HG02642 (cell line): Measurements from ENCODE around the gene AMOTL2.

ENCODE experiments used
- ATAC-seq: cut with Tn5 transposase; IDR thresholded peaks from one replicate; pipeline ENCODE4 v1.9.1; 2021; ENCODE audit warnings: mild to moderate bottlenecking; ENCODE audit not compliant: unreplicated experiment, poor library complexity

Gene AMOTL2

DNA sequence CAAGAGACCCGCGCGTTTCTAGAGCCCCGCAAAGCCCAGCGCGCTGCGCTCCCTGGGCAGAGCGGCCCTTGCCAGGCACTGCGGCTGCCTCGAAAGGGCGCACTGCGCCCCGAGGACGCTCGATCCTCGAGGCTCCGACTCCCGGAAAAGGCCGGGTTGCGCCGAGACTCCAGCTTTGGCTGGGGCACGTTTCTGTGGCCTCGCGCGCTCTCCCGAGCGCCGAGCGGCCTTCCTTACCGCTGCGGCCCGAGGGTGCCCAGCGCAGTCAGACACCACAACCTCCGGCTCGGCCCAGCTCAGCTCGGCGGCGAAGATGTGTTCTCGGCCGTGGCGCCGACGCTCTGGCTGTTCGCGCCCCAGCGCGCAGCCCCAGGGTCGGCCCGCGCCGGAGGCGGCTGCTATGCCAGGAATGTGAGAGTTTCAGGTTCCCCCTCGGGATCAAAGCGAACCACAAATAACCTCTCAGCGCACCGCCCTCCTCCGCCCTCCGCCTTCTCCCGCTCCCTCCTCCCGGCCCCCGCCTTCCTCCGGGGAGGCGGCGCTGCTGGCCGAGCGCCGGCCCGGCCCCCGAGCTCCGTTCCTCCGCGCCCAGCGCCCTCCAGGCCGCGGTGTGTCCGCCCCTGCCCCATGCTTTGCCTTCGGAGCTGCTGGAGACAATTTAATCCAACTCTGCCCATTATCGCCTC lies at the start of gene AMOTL2:
Gene AMOTL2, minus strand, starts transcription at position 343 of the 686 bp plus-strand sequence. CDS start 3,014 bp downstream, outside the sequence.
- ATAC-seq, result no peak

DNA sequence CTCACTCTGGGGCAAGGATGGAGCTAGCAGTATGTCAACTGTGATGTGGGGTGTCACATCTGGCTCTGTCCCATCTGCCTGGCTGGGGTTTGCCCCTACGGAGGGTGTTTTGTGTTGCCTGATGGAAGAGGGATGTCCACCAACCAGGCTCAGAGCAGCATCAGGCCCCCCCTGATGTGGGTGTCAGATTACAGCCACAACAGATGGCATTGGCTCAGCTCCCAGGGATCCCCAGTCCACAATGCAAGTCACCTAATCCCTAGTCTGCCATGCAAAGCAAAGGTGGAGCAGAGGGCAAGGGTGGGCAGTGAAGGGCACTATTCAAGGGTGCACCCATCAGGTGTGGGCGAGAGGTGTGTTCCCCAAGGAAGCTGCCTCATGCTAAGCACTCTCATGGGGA lies 48.9 kb upstream of the AMOTL2 start:
- ATAC-seq, result no peak

GRCh38 chr3:134419960-134420321 lies 45.7 kb upstream of the AMOTL2 start:
- no peak for ATAC-seq

DNA sequence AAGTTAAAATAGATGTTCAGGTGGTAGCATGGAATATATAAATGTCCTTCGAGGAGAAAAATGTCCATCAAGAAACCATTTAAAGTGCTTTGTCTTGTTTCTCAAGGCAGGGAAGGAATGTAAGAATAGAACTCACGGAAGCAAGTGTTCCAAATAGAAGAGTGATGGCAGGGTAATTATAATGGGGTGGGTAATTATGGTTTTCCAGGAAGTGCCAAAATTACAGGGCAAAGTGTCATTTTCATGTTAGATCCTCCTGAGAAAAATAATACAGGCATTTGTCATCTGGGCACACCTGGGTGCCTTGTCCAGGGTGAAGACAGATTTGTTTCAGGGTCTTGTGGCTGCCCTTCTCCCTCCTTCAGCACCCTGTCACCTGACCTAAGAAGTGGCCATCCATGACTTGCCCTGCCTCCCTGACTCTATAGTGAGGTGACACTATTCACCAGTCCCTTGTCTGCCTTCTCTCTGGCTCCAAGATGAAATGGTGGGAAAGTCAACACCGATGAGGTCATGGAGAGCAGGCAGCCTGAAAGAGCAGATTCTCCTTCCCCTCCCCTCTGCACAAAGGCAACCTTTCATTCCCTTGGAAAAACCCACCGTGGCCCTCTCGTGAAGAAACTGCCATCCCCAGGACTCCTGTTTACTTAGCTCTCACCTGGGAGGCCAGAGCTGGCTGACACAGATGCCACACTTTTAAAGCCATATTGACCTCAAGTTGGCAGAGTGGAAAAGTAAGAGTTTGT lies 45.1 kb upstream of the AMOTL2 start:
- no peak for ATAC-seq

DNA sequence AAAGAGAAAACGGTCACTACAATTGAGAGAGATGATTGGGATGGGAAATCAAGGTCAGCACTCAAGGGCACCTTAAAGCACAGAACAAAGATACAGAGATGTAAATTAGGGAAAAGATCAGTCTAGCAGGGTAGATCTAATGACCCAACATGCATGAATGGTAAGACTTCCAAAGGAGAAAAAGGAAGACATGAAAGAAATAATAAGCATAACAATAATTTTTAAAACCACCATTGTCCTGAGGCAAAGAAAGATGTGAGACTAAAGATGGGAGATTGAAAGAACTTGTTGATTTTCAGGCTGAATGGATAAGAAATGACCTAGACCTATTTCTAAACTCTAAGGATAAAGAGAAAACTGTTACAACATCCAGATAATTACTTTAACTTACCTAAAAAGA lies 34.8 kb upstream of the AMOTL2 start:
- no peak for ATAC-seq

- ATAC-seq, result no peak
These were observed 33.0 kb upstream of the AMOTL2 start for GRCh38 chr3:134407239-134407625.

DNA sequence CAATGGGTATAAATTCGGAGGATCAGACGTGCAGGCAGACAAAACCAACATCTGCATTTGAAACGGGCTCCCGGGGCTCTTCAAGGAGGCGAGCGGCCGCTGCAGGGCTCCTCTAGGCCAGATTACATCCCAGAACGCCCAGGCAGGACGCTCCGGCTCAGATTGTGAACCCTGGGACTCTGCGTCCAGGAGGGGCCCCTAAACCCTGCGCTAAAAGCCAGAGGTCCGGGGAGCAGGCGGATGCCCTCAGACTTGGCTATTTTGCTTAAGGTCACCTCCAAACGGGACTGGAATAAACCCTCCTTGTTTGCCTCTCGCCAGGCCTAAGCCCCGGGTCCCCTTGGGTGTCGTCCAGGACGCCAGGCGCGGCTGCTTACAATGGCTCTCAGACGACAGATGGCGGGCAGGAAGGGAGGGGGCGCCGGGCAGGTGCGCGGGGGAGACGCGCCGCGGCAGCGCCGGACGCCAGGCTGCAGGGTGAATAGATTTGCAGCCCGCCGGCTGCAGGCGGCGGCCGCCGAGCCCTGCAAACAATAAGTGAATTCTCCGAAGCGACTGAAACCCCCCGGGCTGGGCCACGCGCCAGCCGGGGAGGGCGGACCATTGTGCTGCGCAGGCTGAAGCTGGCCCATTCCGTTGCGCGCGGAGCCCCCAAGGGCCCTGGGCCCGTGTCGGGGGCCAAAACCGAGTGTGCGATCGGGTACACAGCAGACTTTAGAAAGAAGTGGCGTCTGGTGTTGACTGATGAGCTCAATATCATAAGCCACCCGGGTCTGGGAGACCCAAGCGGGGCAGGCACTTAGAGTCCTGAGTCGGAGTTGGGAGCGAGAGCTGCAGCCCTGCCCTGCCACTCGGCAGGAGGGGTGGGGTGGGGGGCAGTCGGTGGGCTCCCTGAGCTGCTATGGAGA lies 32.3 kb upstream of the AMOTL2 start:
- no peak for ATAC-seq

DNA sequence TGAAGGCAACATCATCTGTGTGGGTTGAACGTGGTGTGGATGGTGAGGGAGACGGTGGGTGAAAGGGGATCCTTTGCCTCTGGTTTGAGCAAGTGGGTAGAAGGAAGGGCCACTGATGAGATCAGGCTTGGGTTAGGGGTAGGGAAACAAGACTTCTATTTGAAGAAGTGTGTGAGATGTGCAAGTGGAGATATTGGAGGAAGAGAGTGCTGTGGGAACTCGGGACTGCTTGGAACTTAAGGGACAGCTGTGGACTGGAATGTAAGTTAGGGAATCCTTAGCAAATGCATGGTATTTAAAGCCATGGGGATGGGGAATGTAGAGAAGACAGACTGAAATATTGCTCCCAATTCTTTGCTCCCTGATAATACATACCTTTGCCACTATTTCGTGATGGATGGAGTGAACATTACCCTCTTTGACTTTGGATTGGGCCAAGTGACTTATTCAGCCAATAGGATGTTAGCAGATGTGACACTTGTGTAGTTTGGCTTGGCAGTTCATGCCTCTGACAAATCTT lies 30.2 kb upstream of the AMOTL2 start:
- no peak for ATAC-seq

GRCh38 chr3:134397755-134398154 lies 23.5 kb upstream of the AMOTL2 start:
- ATAC-seq, result no peak

- ATAC-seq, result no peak
These were observed 20.9 kb upstream of the AMOTL2 start for GRCh38 chr3:134395103-134395502.

DNA sequence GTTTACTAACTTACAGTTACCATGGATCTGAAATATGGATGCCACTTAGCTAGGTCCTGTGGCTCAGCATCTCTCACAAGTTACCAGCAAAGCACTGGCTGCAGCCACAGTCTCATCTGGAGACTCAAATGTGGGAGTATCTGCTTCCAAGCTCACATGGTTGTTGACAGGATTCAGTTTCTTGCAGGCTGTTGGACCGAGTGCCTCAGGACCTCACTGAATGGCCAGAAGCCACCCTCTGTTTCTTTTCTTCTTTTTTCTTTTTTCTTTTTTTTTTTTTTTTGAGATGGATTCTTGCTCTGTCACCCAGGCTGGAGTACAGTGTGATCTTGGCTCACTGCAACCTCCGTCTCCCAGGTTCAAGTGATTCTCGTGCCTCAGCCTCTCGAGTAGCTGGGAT lies 20.1 kb upstream of the AMOTL2 start:
- ATAC-seq, result no peak

DNA sequence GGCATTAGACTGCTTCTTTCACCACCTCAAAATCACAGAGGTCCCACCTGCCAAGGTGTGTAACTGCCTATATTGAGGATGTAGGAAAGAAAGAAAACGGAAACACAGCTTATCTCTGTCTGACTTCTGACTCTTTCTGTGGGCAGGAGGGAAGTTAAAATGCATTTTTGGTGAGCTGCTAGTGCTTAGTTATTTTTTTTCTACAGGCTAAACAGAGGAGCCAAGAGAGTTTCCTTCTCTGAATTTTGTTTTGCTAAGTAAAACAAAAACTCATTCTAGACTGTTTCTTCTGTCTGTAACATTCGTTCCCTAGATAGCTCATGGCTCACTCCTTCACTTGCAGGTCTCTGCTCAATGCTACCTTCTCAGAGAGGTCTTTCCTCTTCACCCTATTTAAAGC lies 18.8 kb upstream of the AMOTL2 start:
- ATAC-seq, result no peak

DNA sequence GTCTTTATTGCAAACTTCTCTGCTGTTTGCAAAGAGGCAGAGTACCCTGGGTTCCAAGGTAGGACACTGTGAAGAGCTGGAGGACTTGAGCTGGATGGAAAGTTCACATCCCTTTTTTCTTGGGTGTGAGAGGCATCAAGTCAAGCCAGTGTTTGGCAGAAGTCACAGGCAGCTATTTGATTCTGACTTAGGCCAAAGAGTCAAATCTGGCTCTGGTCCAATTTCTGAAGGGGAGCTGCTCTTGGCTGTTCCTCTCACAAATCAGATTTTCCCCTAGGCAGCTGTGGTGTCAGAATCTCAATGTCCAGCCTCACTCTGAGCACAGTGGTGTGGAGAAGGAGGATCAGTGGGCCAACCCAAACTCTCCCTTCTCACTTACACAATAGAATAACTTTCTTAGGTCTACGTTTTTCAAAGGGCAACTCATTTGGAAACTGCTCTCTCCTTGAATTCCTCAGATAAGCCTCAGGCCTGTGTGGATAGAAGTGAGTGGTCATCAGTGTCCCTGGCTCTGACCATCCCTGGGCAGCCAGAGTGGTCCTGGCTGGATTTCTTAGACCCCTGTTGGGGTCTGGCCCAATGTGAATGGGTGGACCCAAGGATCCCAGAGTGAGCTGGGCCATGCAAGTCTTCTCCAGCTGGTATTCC lies 18.2 kb upstream of the AMOTL2 start:
- ATAC-seq, result no peak

- ATAC-seq, result no peak
These were observed 15.6 kb upstream of the AMOTL2 start for GRCh38 chr3:134389865-134390264.

GRCh38 chr3:134388788-134389485 lies 14.7 kb upstream of the AMOTL2 start:
- ATAC-seq, result no peak

DNA sequence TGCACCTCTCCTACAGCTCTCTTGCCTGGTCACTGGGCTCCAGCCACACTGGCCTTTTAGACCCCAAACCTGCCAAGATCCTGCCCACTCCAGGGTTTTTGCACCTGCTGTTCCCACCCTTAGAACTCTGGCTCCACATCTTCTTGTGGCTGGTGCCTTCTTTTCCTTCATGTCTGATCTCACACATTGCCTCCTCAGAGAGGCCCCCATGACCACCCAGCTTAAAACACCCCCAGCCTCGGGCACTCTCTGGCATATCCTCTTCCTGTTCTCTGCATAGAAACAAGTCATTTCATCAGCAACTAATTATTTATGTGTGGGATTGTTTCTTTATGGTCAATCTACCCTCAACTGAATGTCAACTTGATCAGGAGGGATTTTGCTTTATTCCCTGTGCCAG lies 14.0 kb upstream of the AMOTL2 start:
- no peak for ATAC-seq

GRCh38 chr3:134387293-134387692 lies 13.0 kb upstream of the AMOTL2 start:
- no peak for ATAC-seq

- no peak for ATAC-seq
These were observed 10.7 kb upstream of the AMOTL2 start for GRCh38 chr3:134384963-134385362.

DNA sequence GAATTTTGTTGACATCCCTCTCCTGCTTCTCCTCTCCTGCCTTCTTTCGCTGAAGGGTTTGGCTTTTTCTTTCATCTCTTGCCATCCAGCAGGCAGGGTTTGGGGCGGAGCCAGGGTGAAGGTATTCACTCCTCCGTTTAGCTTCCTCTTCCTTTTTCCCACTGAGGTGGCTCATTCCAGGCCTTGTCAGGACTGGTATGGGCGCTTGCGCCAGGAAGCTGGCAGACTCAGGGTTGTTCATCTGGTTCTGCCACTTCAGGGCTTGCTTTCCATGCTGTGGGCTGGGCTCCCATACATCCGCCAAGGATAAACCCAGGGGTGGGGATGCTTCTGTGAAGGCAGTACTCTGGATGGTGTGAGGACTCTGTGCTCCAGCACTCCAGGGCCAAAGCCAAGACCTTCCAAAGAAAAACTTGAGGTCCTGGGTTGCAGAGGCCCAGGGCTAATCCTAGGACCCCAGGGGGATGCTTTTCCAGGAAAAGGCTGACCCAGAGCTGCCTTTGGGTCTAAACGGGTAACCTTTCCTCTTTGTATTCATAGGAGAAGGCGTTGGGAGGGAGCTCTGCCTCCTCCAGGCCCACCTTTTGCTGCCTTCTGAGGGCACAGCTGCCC lies 7.7 kb upstream of the AMOTL2 start:
- no peak for ATAC-seq
